22Rv1 (cell line): ENCODE results near the gene RPS27A.
"Not testable (repeated sequence)": the region's sequence is repeated elsewhere in the genome, so short reads cannot be mapped to it uniquely, and the experiment has no call there.

ENCODE experiments used
- CTCF ChIP-seq: fragments of 450-650 bp; IDR thresholded peaks from 2 replicates; pipeline ENCODE4 v1.5.1; 2017; ENCODE audit warnings: mild to moderate bottlenecking
- ZFX ChIP-seq: fragments of 450-650 bp; IDR thresholded peaks from 2 replicates; pipeline ENCODE4 v1.6.1; 2017; ENCODE audit warnings: antibody characterized with exemption, borderline replicate concordance

- TF ChIP-seq CTCF, ZFX: not testable (repeated sequence)
These were observed 4.9 kb upstream of the RPS27A start for GRCh38 chr2:55227437-55228225.
